ENCODE results near the gene HMG20B.
A peak's percentile ranks its signal among the peaks of the same experiment; 100 is the strongest.
"Not testable (repeated sequence)": the region's sequence is repeated elsewhere in the genome, so short reads cannot be mapped to it uniquely, and the experiment has no call there.

HMG20B gene

DNA sequence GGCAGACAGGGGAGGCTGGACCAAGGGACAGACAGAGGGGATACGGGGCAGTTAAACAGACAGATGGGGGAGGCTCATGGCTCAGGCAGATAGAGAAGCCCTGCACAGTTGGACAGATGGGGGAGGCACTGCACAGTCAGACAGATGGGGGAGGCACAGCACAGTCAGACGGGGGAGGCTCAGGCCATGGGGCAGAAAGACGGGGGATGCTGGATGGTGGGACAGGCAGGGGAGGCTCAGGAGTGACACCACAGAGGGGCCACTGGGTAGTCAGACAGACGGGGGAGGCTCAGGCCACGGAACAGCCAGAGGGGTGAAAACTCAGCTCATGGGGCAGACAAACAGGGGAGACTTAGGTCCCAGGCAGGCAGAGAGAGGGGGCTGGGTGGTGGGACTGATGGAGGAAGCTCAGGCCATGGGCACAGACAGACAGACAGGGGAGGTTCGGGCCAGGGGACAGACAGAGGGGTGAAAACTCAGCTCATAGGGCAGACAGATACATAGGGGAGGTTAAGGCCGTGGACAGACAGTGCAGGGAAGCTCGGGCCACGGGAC lies 16.2 kb upstream of the HMG20B start:
- no peak for DNase-seq (ENCODE audit: low spot score)

DNA sequence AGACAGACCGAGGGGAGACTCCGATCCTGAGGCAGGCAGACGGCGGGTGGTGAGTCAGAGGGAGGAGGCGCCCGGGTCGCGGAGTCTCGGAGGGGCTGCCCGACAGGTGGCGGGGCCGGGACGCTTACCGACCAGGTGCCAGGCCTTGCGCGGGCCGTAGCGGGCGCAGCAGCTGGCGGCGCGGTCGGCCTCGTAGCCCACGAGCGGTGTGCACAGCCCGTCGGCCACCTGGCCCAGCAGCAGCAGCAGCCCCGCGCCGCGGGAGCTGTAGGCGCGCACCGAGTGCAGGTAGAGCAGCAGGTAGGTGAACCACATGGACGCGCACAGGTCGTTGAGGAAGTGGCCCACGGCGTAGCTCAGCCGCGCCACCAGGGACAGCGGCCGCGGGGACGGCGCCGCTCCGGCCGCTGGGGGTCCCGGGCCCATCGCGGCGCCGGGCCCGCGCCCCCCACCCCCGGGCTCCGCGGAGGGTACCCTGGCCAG lies 15.7 kb upstream of the HMG20B start:
- no peak for DNase-seq (ENCODE audit: low spot score)

DNA sequence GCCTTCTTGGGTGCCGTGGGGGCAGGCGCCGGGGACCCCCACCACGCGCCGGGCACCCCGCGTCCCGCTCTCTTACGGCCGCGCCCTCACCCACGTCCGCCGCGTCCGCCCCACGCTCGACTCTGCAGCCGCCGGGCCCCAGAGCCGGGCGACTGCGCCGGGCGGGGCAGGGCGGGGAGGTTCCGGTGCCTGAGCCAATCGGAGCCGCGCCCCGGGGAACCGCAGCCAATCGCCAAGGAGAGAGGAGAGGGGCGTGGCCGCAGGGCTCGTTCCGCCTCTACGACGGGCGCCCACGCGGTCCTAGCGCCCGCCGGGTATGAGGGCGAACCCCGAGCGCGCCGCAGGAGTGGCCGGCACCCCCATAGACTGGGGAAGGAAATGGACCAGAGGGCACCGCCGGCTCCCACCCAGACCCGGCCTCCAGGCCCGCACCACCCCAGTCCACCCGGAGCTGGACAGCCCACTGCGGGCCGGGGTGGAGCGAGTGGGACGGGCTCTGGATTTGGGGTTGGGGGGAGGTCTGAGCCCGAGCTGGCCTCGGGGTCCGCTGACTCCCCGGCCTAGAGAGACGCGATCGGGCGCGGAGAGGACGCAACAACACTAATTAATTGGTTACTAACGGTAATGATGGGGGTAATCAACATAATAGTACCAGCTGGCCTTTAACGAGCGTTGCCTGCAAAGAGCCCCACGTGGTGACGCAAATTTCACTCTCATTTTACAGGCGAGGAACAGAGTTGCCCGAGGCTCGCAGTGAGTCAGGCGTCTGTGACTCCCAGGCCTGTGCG lies 15.1 kb upstream of the HMG20B start, which contains the start of gene MFSD12:
Gene MFSD12 (minus strand): TSS at position 126 of the 788 bp plus-strand sequence. CDS start 183 bp downstream, outside the sequence.
- peak; percentile 91 for DNase-seq (ENCODE audit: low spot score)

DNA sequence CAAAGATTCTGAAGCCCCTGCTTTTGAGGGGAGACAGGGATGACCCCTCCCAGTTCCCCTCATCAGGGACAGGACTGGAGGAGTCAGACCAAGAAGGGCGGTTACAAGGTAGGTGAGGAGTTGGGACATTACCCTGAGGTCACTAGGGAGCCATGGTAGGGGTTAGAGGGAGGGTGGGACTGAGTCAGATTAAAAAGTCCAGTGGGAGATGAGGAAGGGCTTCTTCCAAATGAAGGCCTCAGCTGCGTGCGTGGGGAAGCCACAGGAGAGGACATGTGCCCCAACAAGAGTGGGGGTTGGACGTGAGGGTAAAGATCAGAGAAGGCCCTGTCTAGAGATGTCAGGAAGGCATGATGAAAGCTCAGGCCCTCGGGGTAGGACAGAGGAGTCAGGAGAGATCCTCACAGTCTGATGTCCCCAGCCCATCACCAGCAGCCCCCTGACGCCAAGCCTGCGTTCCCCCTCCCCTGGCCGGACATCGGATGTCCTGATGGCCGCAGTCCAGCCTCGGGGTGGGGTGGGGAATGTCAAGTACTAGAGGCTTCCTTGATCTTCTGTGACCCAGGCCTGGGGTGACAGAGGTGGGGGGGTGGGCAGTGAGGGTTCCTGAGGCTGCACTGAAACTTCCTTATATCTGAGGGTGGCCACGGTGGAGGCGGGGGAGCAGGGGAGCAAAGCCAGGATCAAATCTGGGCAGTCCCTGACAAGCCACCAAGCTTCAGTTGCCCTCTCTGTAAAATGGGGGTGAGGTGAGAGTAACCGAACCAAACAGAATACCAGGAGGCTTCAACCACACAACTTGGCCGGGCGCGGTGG lies 8.8 kb upstream of the HMG20B start:
- DNase-seq (ENCODE audit: low spot score): no peak

GRCh38 chr19:3565139-3565538 lies 7.6 kb upstream of the HMG20B start:
- DNase-seq (ENCODE audit: low spot score): no peak

- not testable (repeated sequence) for DNase-seq (ENCODE audit: low spot score)
Observed at GRCh38 chr19:3570042-3570441, 2.7 kb upstream of the HMG20B start.

- no peak for DNase-seq (ENCODE audit: low spot score)
Observed at GRCh38 chr19:3570606-3571011, 2.1 kb upstream of the HMG20B start.

DNA sequence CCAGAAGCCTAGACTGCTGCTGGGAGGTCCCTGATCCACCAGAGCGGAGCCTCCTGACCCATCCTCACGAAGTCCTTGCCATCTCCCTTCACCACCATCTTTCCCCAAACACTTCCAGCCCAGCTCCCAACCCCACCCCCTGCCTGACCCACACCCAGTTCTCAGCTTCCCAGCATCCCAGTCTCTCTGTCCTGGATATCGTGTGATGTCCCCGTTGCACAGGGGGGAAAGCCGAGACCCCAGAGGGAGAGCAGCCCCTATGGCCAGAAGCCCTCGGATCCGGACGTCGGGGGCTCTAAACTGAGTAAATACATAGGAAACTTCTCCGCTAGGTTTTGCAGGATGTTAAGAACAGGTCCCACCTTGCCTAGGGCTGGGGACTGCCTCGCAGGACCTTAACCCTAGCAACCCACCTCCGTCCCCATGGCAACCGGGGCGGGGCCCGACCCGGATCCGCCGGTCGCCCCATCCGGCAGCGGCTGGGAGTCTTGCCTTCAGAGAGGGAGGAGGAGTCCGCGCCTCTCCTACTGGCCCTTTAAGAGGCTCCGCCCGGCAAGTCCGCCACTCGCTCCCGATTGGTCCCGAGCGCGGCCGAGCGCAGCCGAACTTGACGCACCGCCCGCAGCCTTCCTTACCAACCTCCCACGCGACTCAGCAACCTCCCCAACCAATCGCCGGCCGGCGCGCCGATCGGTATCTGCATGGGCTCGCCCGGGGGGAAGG lies 451 bp upstream of the HMG20B start:
- DNase-seq (ENCODE audit: low spot score): peak; percentile 99

GRCh38 chr19:3573162-3573857 lies 566 bp downstream of the HMG20B start:
- DNase-seq (ENCODE audit: low spot score): no peak

- peak; percentile 89 for DNase-seq (ENCODE audit: low spot score)
Observed at GRCh38 chr19:3573858-3574637, 1.3 kb downstream of the HMG20B start.

DNA sequence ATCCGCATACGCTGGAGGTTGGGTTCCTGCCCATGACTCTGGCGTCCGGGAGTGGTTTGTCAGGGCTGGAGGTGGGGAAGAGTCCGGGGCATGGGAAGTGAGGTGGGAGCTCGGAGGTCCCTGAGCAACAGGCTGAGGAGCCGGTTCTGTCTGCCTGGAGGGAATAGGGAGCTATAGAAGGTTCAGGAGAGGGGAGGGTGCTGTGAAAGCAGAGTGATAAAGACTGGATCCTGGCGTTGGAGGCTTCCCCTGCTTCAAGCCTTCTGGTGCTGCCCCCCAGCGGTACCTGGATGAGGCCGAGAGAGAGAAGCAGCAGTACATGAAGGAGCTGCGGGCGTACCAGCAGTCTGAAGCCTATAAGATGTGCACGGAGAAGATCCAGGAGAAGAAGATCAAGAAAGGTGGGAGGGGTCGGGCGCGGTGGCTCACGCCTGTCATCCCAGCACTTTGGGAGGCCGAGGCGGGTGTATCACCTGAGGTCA lies 2.6 kb downstream of the HMG20B start:
- peak; percentile 64 for DNase-seq (ENCODE audit: low spot score)

- no peak for DNase-seq (ENCODE audit: low spot score)
Observed at GRCh38 chr19:3575949-3576673, 3.4 kb downstream of the HMG20B start.

DNA sequence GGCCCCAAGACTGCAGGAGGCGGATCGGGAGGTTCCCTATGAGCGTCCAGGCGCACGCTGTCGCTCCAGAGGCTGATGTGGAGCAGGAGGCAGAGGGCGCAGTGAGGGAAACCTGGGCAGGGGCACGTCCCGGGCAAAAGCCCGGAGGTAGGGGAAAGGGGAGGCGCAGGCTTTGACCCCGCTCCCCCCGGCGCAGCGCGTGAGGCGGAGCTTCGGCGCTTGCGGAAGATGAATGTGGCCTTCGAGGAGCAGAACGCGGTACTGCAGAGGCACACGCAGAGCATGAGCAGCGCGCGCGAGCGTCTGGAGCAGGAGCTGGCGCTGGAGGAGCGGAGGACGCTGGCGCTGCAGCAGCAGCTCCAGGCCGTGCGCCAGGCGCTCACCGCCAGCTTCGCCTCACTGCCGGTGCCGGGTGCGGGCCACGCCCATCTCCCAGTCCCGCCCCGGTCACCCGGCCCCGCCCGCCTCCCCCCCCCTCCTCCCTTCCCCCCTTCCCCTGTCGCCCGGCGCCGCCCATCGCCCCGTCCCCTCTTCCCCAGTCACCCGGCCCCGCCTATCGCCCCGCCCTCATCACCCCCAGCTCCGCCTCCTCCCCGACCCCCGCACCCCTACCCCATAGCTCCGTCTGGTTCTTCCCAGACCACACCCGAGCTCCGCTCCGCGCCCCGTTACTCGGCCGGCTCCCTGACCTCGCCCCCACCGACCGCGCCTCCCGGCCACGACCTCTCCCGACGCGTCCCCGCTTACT lies 4.1 kb downstream of the HMG20B start:
- no peak for DNase-seq (ENCODE audit: low spot score)

GRCh38 chr19:3577723-3578344 lies 5.1 kb downstream of the HMG20B start:
- DNase-seq (ENCODE audit: low spot score): no peak

DNA sequence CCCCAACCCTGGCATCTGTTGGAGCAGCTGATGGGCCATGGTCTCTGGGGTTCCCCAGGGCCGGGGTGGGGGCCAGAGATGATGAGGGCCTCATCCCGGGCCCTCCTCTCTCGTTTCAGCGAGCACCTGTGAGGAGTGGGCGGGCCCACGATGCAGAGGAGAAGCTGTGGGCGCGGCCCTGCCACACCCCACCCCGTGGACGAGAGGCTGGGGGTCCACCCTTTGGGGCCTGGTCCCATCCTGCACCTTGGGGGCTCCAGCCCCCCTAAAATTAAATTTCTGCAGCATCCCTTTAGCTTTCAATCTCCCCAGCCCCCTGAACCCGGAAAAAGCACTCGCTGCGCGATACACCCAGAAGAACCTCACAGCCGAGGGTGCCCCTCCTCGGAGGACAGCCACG lies 5.6 kb downstream of the HMG20B start:
- no peak for DNase-seq (ENCODE audit: low spot score)

GRCh38 chr19:3580156-3580934 lies 7.6 kb downstream of the HMG20B start:
- DNase-seq (ENCODE audit: low spot score): no peak

- DNase-seq (ENCODE audit: low spot score): not testable (repeated sequence)
Observed at GRCh38 chr19:3581792-3582191, 9.0 kb downstream of the HMG20B start.

All from cerebellar cortex (tissue), 1 donor.